Measurements from ENCODE around the gene PPFIA2. TPM values are rescaled to one million over a fixed set of nuclear protein-coding genes. Genes with fewer than 3 reads are reported as not detected.

PPFIA2 gene
- total and polyA plus RNA-seq, 9 of the 15 experiments (the other 6 are each of a cell fraction or from before 2014, with no cell fraction given), result not detected

- no peak for DNase-seq (ENCODE audit: extremely low read depth in 1 of 4, low spot score in 3 of 4)
- TF ChIP-seq ID3 (CRISPR knock-in tag; IDR thresholded peaks at IDR 0.05) (no peak), ID3 (tag; IDR thresholded peaks at IDR 0.05) (no peak), ZC3H8 (IDR thresholded peaks at IDR 0.05) (no peak), BRCA1 (IDR thresholded peaks at IDR 0.05) (no peak), BRCA1 (CRISPR knock-in tag; IDR thresholded peaks at IDR 0.05) (no peak), MECOM (CRISPR knock-in tag; IDR thresholded peaks at IDR 0.05) (no peak), MLLT1 (IDR thresholded peaks at IDR 0.05) (no peak), PPARD (CRISPR knock-in tag; IDR thresholded peaks at IDR 0.05) (no peak), DMBX1 (CRISPR knock-in tag; IDR thresholded peaks at IDR 0.05; ENCODE audit: borderline replicate concordance) (no peak), HMG20B (CRISPR knock-in tag; IDR thresholded peaks at IDR 0.05) (no peak), NONO (IDR thresholded peaks at IDR 0.05; ENCODE audit: low read depth in 2 of 2, low read length in 1 of 2) (no peak)
- TF ChIP-seq, protein P1, sequence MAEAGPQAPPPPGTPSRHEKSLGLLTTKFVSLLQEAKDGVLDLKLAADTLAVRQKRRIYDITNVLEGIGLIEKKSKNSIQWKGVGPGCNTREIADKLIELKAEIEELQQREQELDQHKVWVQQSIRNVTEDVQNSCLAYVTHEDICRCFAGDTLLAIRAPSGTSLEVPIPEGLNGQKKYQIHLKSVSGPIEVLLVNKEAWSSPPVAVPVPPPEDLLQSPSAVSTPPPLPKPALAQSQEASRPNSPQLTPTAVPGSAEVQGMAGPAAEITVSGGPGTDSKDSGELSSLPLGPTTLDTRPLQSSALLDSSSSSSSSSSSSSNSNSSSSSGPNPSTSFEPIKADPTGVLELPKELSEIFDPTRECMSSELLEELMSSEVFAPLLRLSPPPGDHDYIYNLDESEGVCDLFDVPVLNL (CRISPR knock-in tag; IDR thresholded peaks at IDR 0.05; ENCODE audit: low read depth), result no peak
- ATAC-seq, result no peak
- no peaks in the 10 kb centered on the region for H4K20me1 ChIP-seq (replicated peaks; ENCODE audit: control insufficient read depth, insufficient read depth, low read length)
- FAIRE-seq, result no peak
- no peak overlapping the region for H3K27ac ChIP-seq (ENCODE audit: extremely low read depth, low read depth, low read length)
- ChIA-PET CTCF (ENCODE audit: low intra/inter-chr PET ratio) (no interaction called here), POLR2A (no interaction called here)
- intact Hi-C loops (cut with micrococcal nuclease) (no loop called here), in situ Hi-C loops (cut with MboI) (no loop called here)
- no TSS peak for BruUV-seq (replicated peaks)
- no peaks in the 10 kb centered on the region for H3K27me3 ChIP-seq (ENCODE audit: control insufficient read depth in 2 of 2, insufficient read depth in 2 of 2, low read length in 2 of 2)
- H3K9ac ChIP-seq (ENCODE audit: insufficient read depth in 1 of 2, low read depth in 2 of 2, low read length in 2 of 2), result no peak overlapping the region
- no peaks in the 10 kb centered on the region for H3K79me2 ChIP-seq (ENCODE audit: control insufficient read depth, insufficient read depth, low read length)
- peaks cover 3% of the 10 kb centered on the region; the same call in 1 of the 2 replicates for H3K9me3 ChIP-seq (replicated peaks; ENCODE audit: control insufficient read depth, insufficient read depth, low read depth, low read length)
- no peak overlapping the region for H3K4me2 ChIP-seq (ENCODE audit: insufficient read depth, low read length)
- no peaks in the 10 kb centered on the region for H3K4me1 ChIP-seq (replicated peaks in 1 of 2; ENCODE audit: control insufficient read depth in 2 of 2, insufficient read depth in 2 of 2, low read length in 2 of 2)
- H3K4me3 ChIP-seq, result no peak overlapping the region
- no peak overlapping the region for H2AFZ ChIP-seq (ENCODE audit: low read depth, low read length)
- H3K9me1 ChIP-seq (ENCODE audit: control insufficient read depth, insufficient read depth, low read length), result no peaks in the 10 kb centered on the region
- H3K36me3 ChIP-seq (ENCODE audit: control insufficient read depth, insufficient read depth, low read length), result no peaks in the 10 kb centered on the region
Measured at GRCh38 chr12:81541121-81541520, 218.0 kb downstream of the PPFIA2 start.
